Ectodermal cell (in vitro differentiated cells): ENCODE results near the gene ST6GALNAC2.
A peak's percentile ranks its signal among the peaks of the same experiment; 100 is the strongest.
"Not testable (repeated sequence)": the region's sequence is repeated elsewhere in the genome, so short reads cannot be mapped to it uniquely, and the experiment has no call there.

Experiments
- H3K27ac ChIP-seq: 2 replicates; pipeline ENCODE4 v1.7.0; 2013; ENCODE audit warnings: mild to moderate bottlenecking, low read depth, low read length; ENCODE audit not compliant: insufficient read depth, poor library complexity, severe bottlenecking
- H3K27me3 ChIP-seq: 2 replicates; pipeline ENCODE4 v1.7.0; 2013; ENCODE audit warnings: mild to moderate bottlenecking, low read length; ENCODE audit not compliant: insufficient read depth, control insufficient read depth, poor library complexity, severe bottlenecking
- H3K36me3 ChIP-seq: one replicate; pipeline ENCODE4 v1.7.0; 2013; ENCODE audit warnings: low read length; ENCODE audit not compliant: control insufficient read depth, insufficient read depth
- H3K4me1 ChIP-seq: one replicate; pipeline ENCODE4 v1.7.0; 2013; ENCODE audit warnings: low read length; ENCODE audit not compliant: control insufficient read depth, insufficient read depth
- H3K4me3 ChIP-seq: 2 replicates; pipeline ENCODE4 v1.7.0; 2013; ENCODE audit warnings: low read depth, low read length, control low read depth; ENCODE audit not compliant: insufficient read depth
- H3K9me3 ChIP-seq: 2 replicates; pipeline ENCODE4 v1.7.0; 2013; ENCODE audit warnings: mild to moderate bottlenecking, low read length, moderate library complexity; ENCODE audit not compliant: control insufficient read depth
- WGBS, 2 experiments: methylation state at CpG; one replicate each; pipeline ENCODE4 v1.1.7; 2013; ENCODE audit warnings: missing lambda C conversion rate in 2 of 2; 5-methylcytosine and 5-hydroxymethylcytosine counted together

Gene ST6GALNAC2

DNA sequence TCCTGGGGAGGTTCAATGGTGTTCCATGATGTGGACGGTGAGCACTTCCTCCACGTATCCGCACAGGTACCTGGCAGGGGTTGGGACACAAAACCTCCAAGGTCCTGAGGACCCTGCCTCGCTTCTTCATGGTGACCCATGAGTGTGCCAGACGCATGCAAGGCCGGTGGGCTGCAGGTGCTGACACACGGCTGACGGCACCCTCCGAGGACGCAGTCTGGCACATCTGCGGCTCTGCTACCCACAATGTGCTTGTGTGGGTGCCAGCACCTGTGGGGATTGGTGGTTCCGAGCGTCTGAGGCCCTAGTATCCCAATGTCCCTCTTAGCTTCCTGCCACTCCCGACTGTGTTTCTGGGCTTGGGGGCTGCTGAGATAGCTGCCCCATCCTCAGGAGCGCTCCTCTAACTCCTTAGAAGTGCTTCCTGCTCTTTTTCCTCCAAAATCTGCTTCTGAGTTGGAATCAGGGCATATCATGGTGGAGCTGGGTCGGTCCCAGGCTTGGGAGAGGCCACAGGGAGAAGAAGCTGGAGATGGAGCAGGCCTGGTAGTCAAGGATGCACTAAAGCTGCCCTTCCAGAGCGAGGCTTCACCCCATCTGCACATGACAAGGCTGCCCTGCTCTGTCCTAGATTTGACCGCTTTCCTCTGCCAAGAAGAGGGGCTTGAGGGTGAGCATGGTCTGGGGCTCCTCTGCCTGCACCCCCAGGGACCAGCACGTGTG lies 49.7 kb downstream of the ST6GALNAC2 start:
- Histone ChIP-seq H3K4me3 (no peak overlapping the region), H3K27me3 (peaks cover 46% of the 10 kb centered on the region), H3K4me1 (peaks cover 23% of the 10 kb centered on the region)

GRCh38 chr17:76534831-76535732 lies 50.6 kb downstream of the ST6GALNAC2 start:
- Histone ChIP-seq H3K27ac (no peak overlapping the region), H3K27me3 (peaks cover 46% of the 10 kb centered on the region), H3K4me1 (peaks cover 21% of the 10 kb centered on the region), H3K9me3 (no peaks in the 10 kb centered on the region), H3K36me3 (no peaks in the 10 kb centered on the region), H3K4me3 (no peak overlapping the region)
- WGBS, 2 experiments = 82 to 84% methylated on average over 6 to 7 of the region's 7 CpGs

More for the DNA sequence above, 49.7 kb downstream of the ST6GALNAC2 start:
- WGBS, 2 experiments = 89 to 90% methylated on average over 19 of the region's 19 CpGs
- no peaks in the 10 kb centered on the region for H3K36me3 ChIP-seq
- H3K27ac ChIP-seq = no peak overlapping the region
- H3K9me3 ChIP-seq = no peaks in the 10 kb centered on the region

DNA sequence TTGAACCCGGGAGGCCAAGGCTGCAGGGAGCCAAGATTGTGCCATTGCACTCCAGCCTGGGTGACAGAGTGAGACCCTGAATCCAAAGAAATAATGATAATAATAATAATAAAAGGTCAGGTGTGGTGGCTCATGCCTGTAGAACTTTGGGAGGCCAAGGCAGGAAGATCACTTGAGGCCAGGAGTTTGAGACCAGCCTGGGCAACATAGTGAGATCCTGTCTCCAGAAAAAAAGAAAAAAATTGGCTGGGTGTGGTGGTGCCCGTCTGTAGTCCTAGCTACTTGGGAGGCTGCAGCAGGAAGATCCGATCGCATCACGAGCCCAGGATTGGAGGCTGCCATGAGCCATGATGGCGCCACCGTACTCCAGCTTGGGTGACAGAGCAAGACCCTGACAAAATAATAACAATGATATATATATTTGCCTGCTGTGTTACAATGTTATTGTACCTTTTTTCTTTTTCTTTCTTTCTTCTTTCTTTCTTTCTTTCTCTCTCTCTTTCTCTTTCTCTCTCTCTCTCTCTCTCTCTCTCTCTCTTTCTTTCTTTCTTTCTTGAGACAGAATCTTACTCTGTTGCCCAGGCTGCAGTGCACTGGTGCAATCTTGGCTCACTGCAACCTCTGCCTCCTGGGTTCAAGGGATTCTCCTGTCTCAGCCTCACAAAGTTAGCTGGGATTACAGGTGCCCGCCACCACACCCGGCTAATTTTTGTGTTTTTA lies 51.9 kb downstream of the ST6GALNAC2 start:
- H3K27ac ChIP-seq, H3K9me3 ChIP-seq, H3K4me3 ChIP-seq, H3K36me3 ChIP-seq: not testable (repeated sequence)
- H3K4me1 ChIP-seq = peaks cover 23% of the 10 kb centered on the region
- peaks cover 33% of the 10 kb centered on the region for H3K27me3 ChIP-seq
- 95 to 97% methylated on average over 9 of the region's 9 CpGs for WGBS, 2 experiments

- WGBS, 2 experiments = 90 to 91% methylated on average over 8 of the region's 8 CpGs
- Histone ChIP-seq H3K27ac (no peak overlapping the region), H3K36me3 (no peaks in the 10 kb centered on the region), H3K4me1 (peaks cover 22% of the 10 kb centered on the region), H3K4me3 (no peak overlapping the region), H3K9me3 (no peaks in the 10 kb centered on the region), H3K27me3 (peaks cover 17% of the 10 kb centered on the region)
Measured at GRCh38 chr17:76532072-76532651, 53.5 kb downstream of the ST6GALNAC2 start.

DNA sequence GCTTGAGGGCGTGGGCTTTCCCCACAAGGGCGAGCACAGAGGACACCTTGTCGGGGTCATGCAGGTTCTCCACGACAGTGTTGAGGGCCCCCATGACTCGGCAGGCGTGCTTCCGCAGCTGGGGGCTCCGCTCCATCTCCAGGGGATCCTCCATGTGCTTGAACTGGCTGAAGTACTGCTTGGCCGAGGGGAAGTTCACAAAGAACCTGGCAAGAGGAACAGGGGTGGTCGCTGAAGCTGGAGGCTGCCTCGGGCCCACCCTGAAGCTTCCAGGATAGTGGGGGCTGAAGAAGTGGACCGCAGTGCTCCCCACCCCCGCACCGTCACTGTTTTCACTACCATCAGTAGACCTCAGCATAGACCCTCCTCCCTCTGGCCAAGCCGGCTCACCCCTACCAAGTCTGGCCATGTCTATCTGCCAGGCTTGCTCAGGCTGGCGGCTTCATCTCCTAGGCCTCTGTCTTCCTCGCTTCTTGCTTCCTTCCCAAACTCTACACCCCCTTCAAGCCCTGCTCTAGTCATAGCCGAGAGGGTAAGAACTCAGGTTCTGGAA lies 54.1 kb downstream of the ST6GALNAC2 start:
- Histone ChIP-seq H3K27me3 (peaks cover 11% of the 10 kb centered on the region), H3K9me3 (no peaks in the 10 kb centered on the region), H3K4me3 (no peak overlapping the region), H3K36me3 (no peaks in the 10 kb centered on the region), H3K27ac (no peak overlapping the region), H3K4me1 (peaks cover 22% of the 10 kb centered on the region)
- 92 to 93% methylated on average over 18 of the region's 18 CpGs for WGBS, 2 experiments

DNA sequence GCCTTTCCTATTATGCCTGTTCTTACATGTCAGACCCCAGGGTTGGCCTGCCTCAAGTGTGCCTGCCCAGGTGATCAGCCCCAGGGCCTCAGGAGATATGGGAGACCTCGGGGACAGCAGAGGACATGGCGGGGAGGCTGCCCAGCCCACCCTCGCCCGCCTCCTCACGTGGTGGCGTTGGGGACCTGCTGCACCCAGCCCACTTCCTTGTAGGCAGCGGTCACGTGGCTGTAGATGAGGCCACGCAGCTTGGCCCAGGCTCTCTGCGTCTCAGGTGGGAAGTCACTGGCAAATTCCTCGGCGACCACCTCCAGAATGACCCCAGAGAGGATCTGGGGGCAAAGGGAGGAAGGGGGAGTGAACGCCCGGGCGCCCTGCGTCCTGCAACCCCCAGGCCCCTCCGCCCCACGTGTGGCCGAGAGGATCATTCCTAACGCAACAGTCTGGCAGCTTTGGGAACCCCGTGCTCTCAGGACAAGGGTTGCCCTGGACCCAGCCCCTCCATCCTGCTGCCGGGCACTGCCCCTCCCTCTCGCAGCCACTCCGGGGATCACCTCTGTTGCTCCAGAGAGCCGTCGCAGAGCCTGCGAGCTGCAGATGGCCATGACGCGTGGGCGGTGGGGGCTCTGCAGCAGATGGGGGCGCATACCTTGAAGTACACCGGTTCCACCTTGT lies 54.7 kb downstream of the ST6GALNAC2 start:
- H3K4me3 ChIP-seq = no peak overlapping the region
- no peaks in the 10 kb centered on the region for H3K36me3 ChIP-seq
- WGBS, 2 experiments = 92 to 93% methylated on average over 32 of the region's 32 CpGs
- peaks cover 22% of the 10 kb centered on the region for H3K4me1 ChIP-seq
- no peaks in the 10 kb centered on the region for H3K9me3 ChIP-seq
- peaks cover 5% of the 10 kb centered on the region for H3K27me3 ChIP-seq
- no peak overlapping the region for H3K27ac ChIP-seq

DNA sequence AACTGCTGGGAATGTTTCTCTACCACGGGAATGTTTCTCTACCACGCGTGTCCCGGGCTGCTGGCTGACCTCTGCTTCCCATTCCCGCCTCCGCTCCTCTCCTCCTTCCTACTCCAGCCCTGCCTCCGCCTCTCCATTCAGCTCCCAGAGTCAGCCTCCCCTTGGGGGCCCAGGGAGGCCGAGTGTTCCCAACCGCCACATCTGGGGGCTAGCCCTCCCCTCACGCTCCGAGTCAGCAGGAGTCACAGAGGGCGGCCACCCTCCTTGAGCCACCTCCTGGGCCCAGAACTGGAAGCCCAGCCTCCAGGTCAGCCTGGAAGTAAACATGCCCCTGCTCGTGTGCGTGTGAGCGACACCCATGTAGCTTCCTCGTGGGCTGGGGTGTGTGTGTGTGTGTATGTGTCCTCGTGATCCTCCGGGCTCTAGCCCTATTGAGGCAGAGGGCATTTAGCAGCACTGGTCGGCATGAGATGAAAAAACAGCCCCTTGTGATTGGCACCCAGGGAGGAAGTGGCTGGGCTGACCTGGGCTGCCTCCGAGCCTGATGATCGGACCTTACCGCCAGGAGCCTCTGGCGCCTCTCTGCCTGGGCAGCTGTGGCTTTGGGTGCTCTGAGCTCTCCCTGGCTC lies 55.5 kb downstream of the ST6GALNAC2 start:
- 74 to 80% methylated on average over 23 of the region's 23 CpGs for WGBS, 2 experiments
- peaks cover 22% of the 10 kb centered on the region for H3K4me1 ChIP-seq
- peak overlapping the region; percentile 17 for H3K27ac ChIP-seq
- H3K36me3 ChIP-seq = no peaks in the 10 kb centered on the region
- no peaks in the 10 kb centered on the region for H3K9me3 ChIP-seq
- H3K27me3 ChIP-seq = no peaks in the 10 kb centered on the region
- no peak overlapping the region for H3K4me3 ChIP-seq

DNA sequence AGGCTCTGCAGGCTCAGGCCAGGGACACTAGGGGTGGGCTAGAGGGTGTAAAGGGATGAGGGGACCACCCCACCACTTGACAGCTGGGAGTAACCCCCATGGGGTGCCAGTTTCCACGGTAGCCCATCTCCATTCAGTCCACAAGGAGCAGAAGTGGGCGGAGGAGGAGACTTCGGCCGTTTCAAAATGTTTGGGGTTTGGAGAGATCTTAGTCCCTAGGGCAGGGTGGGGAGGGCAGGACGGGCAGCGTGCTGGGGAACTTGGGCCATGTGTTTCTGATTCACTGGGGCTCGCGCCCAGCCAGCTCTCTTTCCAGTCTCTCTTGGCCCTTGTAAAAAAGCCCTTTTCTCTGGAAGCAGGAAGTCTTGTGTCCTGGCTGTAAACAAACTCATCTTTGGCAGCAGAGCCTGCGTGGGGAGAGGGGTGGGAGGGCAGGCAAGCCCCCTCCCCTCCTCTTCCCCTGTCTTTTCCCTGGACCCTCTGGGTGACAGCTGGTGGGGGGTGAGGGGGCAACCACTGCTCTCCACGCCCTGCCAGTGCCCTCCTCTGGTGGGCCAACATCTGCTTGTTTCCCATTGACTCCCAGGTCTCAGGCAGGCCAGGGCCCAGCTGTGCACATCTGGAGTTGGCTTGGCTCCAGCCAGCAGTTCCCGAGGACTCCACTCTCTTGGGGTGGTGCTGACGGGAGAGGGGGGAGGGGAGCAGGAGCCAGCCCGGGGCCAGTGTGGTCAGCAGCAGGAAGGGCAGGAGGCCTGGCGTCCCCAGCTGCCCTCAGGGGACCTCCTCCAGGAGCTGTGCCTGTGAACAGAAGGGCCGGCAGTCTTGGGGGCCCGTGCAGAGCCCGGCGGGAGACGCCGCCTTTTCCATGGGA lies 56.2 kb downstream of the ST6GALNAC2 start:
- Histone ChIP-seq H3K27me3 (no peaks in the 10 kb centered on the region), H3K36me3 (no peaks in the 10 kb centered on the region), H3K27ac (peak overlapping the region; percentile 17), H3K9me3 (no peaks in the 10 kb centered on the region), H3K4me3 (no peak overlapping the region), H3K4me1 (peaks cover 22% of the 10 kb centered on the region)
- 51 to 55% methylated on average over 20 of the region's 20 CpGs for WGBS, 2 experiments
